Loucy (cell line): Measurements from ENCODE around the gene PTPRN2.

Source experiments
- CTCF ChIP-seq: fragments of 200-600 bp; sonication (generic); conservative IDR thresholded peaks from 2 replicates; pipeline ENCODE4 v1.5.1; 2014; ENCODE audit warnings: mild to moderate bottlenecking, antibody characterized with exemption, low read length
- EZH2phosphoT487 ChIP-seq: fragments of 200-600 bp; IDR thresholded peaks from 2 replicates; pipeline ENCODE4 v1.6.1; 2018; ENCODE audit warnings: antibody characterized with exemption, mild to moderate bottlenecking, moderate library complexity, borderline replicate concordance

DNA sequence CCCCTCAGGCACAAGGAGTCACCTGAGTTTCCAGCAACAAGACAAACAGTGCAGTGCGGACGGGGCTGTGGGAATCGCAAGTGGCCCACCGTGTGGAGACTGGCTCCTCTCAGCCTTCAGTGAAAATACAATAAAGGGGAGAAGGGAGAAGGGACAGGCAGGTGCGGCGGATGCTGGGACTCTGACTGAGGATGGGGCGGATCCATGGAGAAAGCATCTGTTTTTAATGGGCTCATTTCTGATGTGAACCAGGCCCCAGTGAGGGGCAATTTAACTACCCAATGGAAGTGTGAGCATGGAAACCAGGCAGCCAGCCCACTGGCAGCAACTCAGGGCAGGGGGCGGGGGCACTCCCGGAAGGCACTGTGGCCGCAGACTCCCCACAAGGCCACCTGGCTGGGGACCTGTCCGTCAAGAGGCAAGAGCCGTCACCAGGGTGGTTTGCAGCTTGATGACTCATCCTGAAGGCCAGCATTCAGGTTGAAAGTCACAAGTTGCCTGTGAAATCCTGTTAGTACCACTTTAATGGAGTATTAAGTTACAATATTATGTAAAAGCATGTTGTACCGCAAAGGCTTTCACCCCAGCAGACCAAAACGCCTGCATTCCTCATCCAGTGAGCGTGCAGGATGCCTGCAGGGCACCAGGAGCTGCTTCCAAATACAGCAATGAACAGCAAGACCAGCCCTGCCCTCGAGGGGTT, 476.4 kb downstream of the PTPRN2 start:
- TF ChIP-seq CTCF, result no peak
- TF ChIP-seq EZH2phosphoT487, result no peak
